ENCODE results near the gene CALN1.

GRCh38 chr7:72286519-72286918 is 125.6 kb downstream of the CALN1 start:
- no peak for TF ChIP-seq CTCF (IDR thresholded peaks at IDR 0.05; ENCODE audit: insufficient read depth, low read depth, low read length)
- no peak for TF ChIP-seq EZH2 (IDR thresholded peaks at IDR 0.05; ENCODE audit: insufficient read depth, low read length)

All from astrocyte (in vitro differentiated cells and primary cell).